MM.1S (cell line): ENCODE measurements around the gene KAT6B.

Source experiments
- DNase-seq: peaks from one replicate; pipeline ENCODE4 v3.0.0-alpha.2; 2015
- H2AFZ ChIP-seq: fragments of 300-600 bp; sonication (generic); 2 replicates; pipeline ENCODE4 v1.6.0; 2016; ENCODE audit warnings: antibody characterized with exemption, low read length
- H3F3A ChIP-seq: fragments of 300-600 bp; sonication (generic); 2 replicates; pipeline ENCODE4 v1.6.1; 2016; ENCODE audit warnings: mild to moderate bottlenecking, antibody characterized with exemption, low read length, moderate library complexity, mixed read lengths; ENCODE audit not compliant: insufficient read depth
- H3K27ac ChIP-seq: fragments of 300-600 bp; sonication (generic); 2 replicates; pipeline ENCODE4 v1.5.1; 2016; ENCODE audit warnings: mild to moderate bottlenecking, low read length
- H3K27me3 ChIP-seq: fragments of 300-600 bp; sonication (generic); replicated peaks from 2 replicates; pipeline ENCODE4 v1.6.0; 2016; ENCODE audit warnings: low read length; ENCODE audit not compliant: insufficient read depth
- H3K36me3 ChIP-seq: fragments of 300-600 bp; sonication (generic); replicated peaks from 2 replicates; pipeline ENCODE4 v1.6.1; 2016; ENCODE audit warnings: mild to moderate bottlenecking, low read length, mixed read lengths; ENCODE audit not compliant: insufficient read depth
- H3K4me1 ChIP-seq: fragments of 300-600 bp; sonication (generic); 2 replicates; pipeline ENCODE4 v1.6.1; 2016; ENCODE audit warnings: low read length, mixed read lengths
- H3K4me2 ChIP-seq: fragments of 300-600 bp; sonication (generic); 2 replicates; pipeline ENCODE4 v1.6.0; 2016; ENCODE audit warnings: low read depth, low read length
- H3K4me3 ChIP-seq: fragments of 300-600 bp; sonication (generic); 2 replicates; pipeline ENCODE4 v1.5.1; 2016; ENCODE audit warnings: low read length, mixed read lengths
- H3K79me2 ChIP-seq: fragments of 300-600 bp; sonication (generic); 2 replicates; pipeline ENCODE4 v1.6.1; 2016; ENCODE audit warnings: mixed run types, low read length, mixed read lengths
- H3K9ac ChIP-seq: fragments of 300-600 bp; sonication (generic); 2 replicates; pipeline ENCODE4 v1.6.1; 2016; ENCODE audit warnings: low read length, mixed read lengths
- H3K9me2 ChIP-seq: fragments of 300-600 bp; sonication (generic); replicated peaks from 2 replicates; pipeline ENCODE4 v1.6.1; 2016; ENCODE audit warnings: mild to moderate bottlenecking, low read length, mixed read lengths; ENCODE audit not compliant: insufficient read depth
- H3K9me3 ChIP-seq: fragments of 300-600 bp; sonication (generic); replicated peaks from 2 replicates; pipeline ENCODE4 v1.6.1; 2016; ENCODE audit warnings: mild to moderate bottlenecking, low read length, mixed read lengths; ENCODE audit not compliant: insufficient read depth
- H4K20me1 ChIP-seq: fragments of 300-600 bp; sonication (generic); 2 replicates; pipeline ENCODE4 v1.6.1; 2016; ENCODE audit warnings: mild to moderate bottlenecking, low read length, moderate library complexity, mixed read lengths; ENCODE audit not compliant: insufficient read depth
- CTCF ChIP-seq: fragments of 300-600 bp; sonication (generic); IDR thresholded peaks from 2 replicates; pipeline ENCODE4 v1.5.1; 2016; ENCODE audit warnings: antibody characterized with exemption, low read length, mixed read lengths
- EZH2 ChIP-seq: fragments of 300-600 bp; sonication (generic); optimal IDR thresholded peaks from 2 replicates; pipeline ENCODE3; 2017; ENCODE audit warnings: low read depth, mild to moderate bottlenecking, antibody characterized with exemption, low read length, mixed read lengths
- EZH2phosphoT487 ChIP-seq: fragments of 300-600 bp; sonication (generic); IDR thresholded peaks from 2 replicates; pipeline ENCODE4 v1.6.1; 2018; ENCODE audit warnings: antibody characterized with exemption, low read length

Gene KAT6B

GRCh38 chr10:75067272-75067671 is 240.9 kb downstream of the KAT6B start:
- H3K9ac ChIP-seq: no peak overlapping the region
- no peak for TF ChIP-seq CTCF
- no peak for TF ChIP-seq EZH2
- TF ChIP-seq EZH2phosphoT487: no peak
- no peaks in the 10 kb centered on the region for H3K36me3 ChIP-seq
- H4K20me1 ChIP-seq: no peaks in the 10 kb centered on the region
- no peaks in the 10 kb centered on the region for H3F3A ChIP-seq
- H2AFZ ChIP-seq: no peak overlapping the region
- no peak overlapping the region for H3K4me3 ChIP-seq
- H3K27me3 ChIP-seq: no peaks in the 10 kb centered on the region
- H3K79me2 ChIP-seq: no peaks in the 10 kb centered on the region
- H3K9me3 ChIP-seq: no peaks in the 10 kb centered on the region
- no peaks in the 10 kb centered on the region for H3K4me1 ChIP-seq
- H3K9me2 ChIP-seq: no peaks in the 10 kb centered on the region
- no peak overlapping the region for H3K27ac ChIP-seq
- no peak overlapping the region for H3K4me2 ChIP-seq
- DNase-seq: no peak

- Histone ChIP-seq H4K20me1 (no peaks in the 10 kb centered on the region), H3K9me3 (no peaks in the 10 kb centered on the region), H3K9ac (no peak overlapping the region), H3K36me3 (no peaks in the 10 kb centered on the region), H3K4me1 (no peaks in the 10 kb centered on the region), H3K79me2 (no peaks in the 10 kb centered on the region), H2AFZ (no peak overlapping the region), H3K27ac (no peak overlapping the region), H3F3A (no peaks in the 10 kb centered on the region), H3K4me2 (no peak overlapping the region), H3K4me3 (no peak overlapping the region), H3K9me2 (no peaks in the 10 kb centered on the region), H3K27me3 (no peaks in the 10 kb centered on the region)
- TF ChIP-seq CTCF: no peak
- TF ChIP-seq EZH2phosphoT487: no peak
- TF ChIP-seq EZH2: no peak
- no peak for DNase-seq
These were observed 242.1 kb downstream of the KAT6B start for GRCh38 chr10:75068523-75068922.

- Histone ChIP-seq H3K79me2 (no peaks in the 10 kb centered on the region), H3K4me1 (no peaks in the 10 kb centered on the region; the same call in 1 of the 2 replicates), H3K4me2 (no peak overlapping the region), H3F3A (no peaks in the 10 kb centered on the region), H3K36me3 (no peaks in the 10 kb centered on the region), H3K9ac (no peak overlapping the region), H3K4me3 (no peak overlapping the region), H3K9me3 (no peaks in the 10 kb centered on the region), H2AFZ (no peak overlapping the region), H3K27ac (no peak overlapping the region), H3K27me3 (no peaks in the 10 kb centered on the region), H3K9me2 (no peaks in the 10 kb centered on the region), H4K20me1 (no peaks in the 10 kb centered on the region)
- TF ChIP-seq EZH2phosphoT487 (no peak), CTCF (no peak), EZH2 (no peak)
- no peak for DNase-seq
These were observed 244.1 kb downstream of the KAT6B start for GRCh38 chr10:75070476-75070875.
